BLaER1 (cell line): Measurements from ENCODE around the gene NDOR1.

Experiments used
- H3K27ac ChIP-seq: shearing (Covaris generic); formaldehyde crosslinking; 2 replicates; pipeline ENCODE4 v1.8.1; 2022
- H3K27me3 ChIP-seq: shearing (Covaris generic); formaldehyde crosslinking; 2 replicates; pipeline ENCODE4 v1.8.1; 2022
- H3K36me3 ChIP-seq: shearing (Covaris generic); formaldehyde crosslinking; 2 replicates; pipeline ENCODE4 v1.8.1; 2022
- H3K4me1 ChIP-seq: shearing (Covaris generic); formaldehyde crosslinking; 2 replicates; pipeline ENCODE4 v1.8.1; 2022
- H3K4me2 ChIP-seq: shearing (Covaris generic); formaldehyde crosslinking; 2 replicates; pipeline ENCODE4 v1.8.1; 2022
- H3K4me3 ChIP-seq: shearing (Covaris generic); formaldehyde crosslinking; 2 replicates; pipeline ENCODE4 v1.8.1; 2022
- H3K9ac ChIP-seq: shearing (Covaris generic); formaldehyde crosslinking; 2 replicates; pipeline ENCODE4 v1.8.1; 2022
- H3K9me3 ChIP-seq: shearing (Covaris generic); formaldehyde crosslinking; 2 replicates; pipeline ENCODE4 v1.8.1; 2022
- H4K20me1 ChIP-seq: shearing (Covaris generic); formaldehyde crosslinking; 2 replicates; pipeline ENCODE4 v1.8.1; 2022
- Cebpa-rat ChIP-seq: shearing (Covaris generic); IDR thresholded peaks from 2 replicates; pipeline ENCODE4 v1.8.1; 2022

NDOR1 gene

DNA sequence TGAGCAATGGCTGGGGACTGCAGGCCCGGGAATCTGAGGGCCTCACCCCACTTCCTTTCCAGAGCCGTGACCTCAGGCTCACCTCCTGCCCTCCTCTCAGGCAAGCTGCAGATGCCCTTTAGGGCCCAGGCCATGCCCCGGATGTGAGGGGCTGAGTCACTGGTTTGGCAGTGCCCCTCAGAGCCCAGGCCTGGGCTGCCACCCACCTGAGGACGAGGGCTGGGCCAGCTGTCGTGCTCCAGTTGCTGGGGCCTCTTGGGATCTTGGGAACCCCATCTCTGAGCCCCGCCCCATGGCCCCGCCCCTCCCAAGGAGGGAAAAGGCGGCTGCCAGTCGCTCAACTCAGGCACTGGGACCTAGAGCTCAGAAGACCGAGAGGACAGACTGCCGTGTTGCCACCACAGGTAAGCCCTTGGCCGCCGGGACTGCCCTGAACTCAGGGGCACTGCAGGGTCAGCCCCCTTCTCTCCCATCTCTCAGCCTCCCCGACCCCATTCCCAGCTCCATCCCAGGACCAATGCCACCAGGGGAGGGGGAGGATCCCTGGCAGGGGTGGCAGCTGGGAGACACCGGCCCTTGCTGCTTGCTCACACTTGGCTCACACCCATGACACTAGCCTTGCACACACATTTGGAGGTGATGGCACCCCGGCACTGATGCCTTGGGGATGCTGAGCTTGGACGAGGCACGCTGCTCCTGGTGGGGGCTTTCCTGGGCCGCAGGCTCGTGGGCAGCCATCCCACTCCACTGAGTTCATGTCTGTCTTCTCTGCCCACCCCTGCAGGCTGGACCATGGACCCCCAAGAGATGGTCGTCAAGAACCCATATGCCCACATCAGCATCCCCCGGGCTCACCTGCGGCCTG, 19.6 kb downstream of the NDOR1 start, which contains the start of gene CYSRT1:
CYSRT1 (plus strand) TSS at position 345 of the 865 bp plus-strand sequence; CDS start at position 793, 448 bp downstream.
- Histone ChIP-seq H3K4me2 (peak within 1 kb of the TSS; percentile 98), H3K4me1 (peaks cover 59% of the 10 kb centered on the region), H3K27me3 (no peaks in the 10 kb centered on the region), H3K9me3 (no peaks in the 10 kb centered on the region), H3K9ac (peak within 1 kb of the TSS; percentile 94), H3K4me3 (peak within 1 kb of the TSS; percentile 84), H3K36me3 (peaks cover 7% of the 10 kb centered on the region), H3K27ac (peak within 1 kb of the TSS; percentile 91), H4K20me1 (peaks cover 5% of the 10 kb centered on the region; the same call in 1 of the 2 replicates)
- TF ChIP-seq Cebpa-rat = no peak

GRCh38 chr9:137225699-137226331, 20.3 kb downstream of the NDOR1 start:
- Histone ChIP-seq H3K4me2 (peak overlapping the region; percentile 98), H4K20me1 (no peaks in the 10 kb centered on the region), H3K27me3 (no peaks in the 10 kb centered on the region), H3K4me1 (peaks cover 66% of the 10 kb centered on the region), H3K27ac (peak overlapping the region; percentile 13; the same call in 1 of the 2 replicates), H3K4me3 (no peak overlapping the region), H3K36me3 (no peaks in the 10 kb centered on the region), H3K9me3 (no peaks in the 10 kb centered on the region), H3K9ac (no peak overlapping the region)
- no peak for TF ChIP-seq Cebpa-rat

- Histone ChIP-seq H3K27ac (no peak overlapping the region), H3K4me2 (no peak overlapping the region), H3K9ac (no peak overlapping the region)
These were observed 21.0 kb downstream of the NDOR1 start for GRCh38 chr9:137226338-137227053.

DNA sequence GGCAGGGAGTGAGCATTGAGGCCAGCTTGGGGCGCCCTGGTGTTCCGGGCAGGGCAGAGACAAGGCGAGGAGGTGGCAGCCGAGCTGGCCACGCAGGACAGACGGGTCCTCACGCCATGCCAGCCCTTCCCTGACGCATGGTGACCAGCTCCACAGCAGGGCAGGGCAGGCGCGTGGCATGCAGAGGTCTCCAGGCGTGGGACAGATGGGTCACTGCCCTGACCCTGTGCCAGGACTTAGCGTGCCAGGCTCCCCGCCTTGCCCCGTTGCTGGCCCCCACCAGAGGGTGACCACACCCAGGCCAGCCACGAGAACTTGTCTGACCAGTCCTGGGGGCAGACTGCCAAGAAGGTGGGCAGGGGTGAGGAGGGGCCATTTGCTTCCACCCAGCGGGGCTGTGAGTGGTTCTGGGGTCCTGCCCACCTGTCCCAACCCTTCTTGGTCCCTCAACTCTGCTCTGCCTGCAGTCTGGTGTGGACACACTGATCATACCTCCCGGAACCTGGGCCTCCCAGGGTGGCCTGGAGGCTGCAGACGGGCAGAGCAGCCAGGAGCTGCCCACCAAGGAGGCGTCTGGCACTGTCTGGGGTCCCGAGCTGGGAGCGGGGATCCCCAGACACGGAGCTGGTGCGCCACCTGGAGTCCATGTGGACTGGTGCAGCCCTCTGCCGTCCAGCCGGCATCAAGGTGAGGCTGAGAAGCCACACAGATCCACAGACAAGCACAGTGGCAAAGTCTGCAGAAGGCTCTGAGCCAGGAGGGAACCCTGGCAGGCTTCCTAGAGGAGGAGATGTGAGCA, 21.8 kb downstream of the NDOR1 start, which contains the start of gene RNF224:
RNF224 (plus strand) TSS at position 449 of the 799 bp plus-strand sequence. CDS start 834 bp downstream, outside the sequence.
- Histone ChIP-seq H4K20me1 (no peaks in the 10 kb centered on the region), H3K36me3 (no peaks in the 10 kb centered on the region), H3K9ac (no peak within 1 kb of the TSS), H3K4me1 (peaks cover 78% of the 10 kb centered on the region), H3K4me3 (no peak within 1 kb of the TSS), H3K27me3 (no peaks in the 10 kb centered on the region), H3K27ac (0 out of 2 replicates have a peak within 1 kb of the TSS, but pooled peaks have one; percentile 26), H3K9me3 (no peaks in the 10 kb centered on the region), H3K4me2 (peak within 1 kb of the TSS; percentile 83)
- TF ChIP-seq Cebpa-rat = no peak

More at GRCh38 chr9:137226338-137227053, 21.0 kb downstream of the NDOR1 start:
- no peak for TF ChIP-seq Cebpa-rat
- Histone ChIP-seq H3K36me3 (no peaks in the 10 kb centered on the region), H4K20me1 (no peaks in the 10 kb centered on the region), H3K27me3 (no peaks in the 10 kb centered on the region), H3K4me3 (no peak overlapping the region), H3K9me3 (no peaks in the 10 kb centered on the region), H3K4me1 (peaks cover 71% of the 10 kb centered on the region)

DNA sequence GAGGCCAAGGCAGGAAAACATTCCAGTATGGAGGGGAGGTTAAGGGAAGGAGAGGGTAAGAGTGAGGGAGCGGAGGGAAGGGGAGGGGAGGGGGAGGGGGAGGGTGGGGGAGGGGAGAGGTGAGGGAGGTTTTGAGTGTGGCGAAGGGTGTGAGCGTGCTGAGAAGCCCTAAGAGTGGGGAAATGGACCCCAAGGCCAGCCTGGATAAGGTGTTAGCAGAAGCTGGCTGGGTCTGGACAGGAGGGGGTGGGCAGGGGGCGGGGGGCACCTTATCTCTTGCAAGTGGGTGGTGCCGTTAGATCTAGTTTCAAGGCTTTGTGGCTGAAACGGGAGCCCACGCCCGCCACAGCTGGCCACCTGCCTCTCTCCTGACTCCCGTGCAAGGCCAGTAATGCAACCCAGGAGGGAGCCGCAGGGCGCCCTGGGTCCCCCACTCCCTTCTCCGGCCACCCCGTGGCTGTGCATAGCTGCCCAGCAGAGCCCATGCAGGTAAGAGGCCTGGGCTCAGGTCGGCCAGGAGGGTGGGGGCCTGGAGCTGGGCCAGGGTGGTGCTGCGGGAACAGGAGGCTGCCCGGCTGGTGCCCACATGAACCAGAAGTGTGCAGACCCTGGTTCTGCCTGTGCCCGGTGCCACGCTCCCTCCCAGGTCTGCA, 22.5 kb downstream of the NDOR1 start:
- Histone ChIP-seq H3K4me3 (no peak overlapping the region), H3K4me1 (peaks cover 76% of the 10 kb centered on the region), H3K4me2 (peak overlapping the region; percentile 83), H3K9ac (no peak overlapping the region), H4K20me1 (no peaks in the 10 kb centered on the region), H3K9me3 (no peaks in the 10 kb centered on the region), H3K27me3 (no peaks in the 10 kb centered on the region), H3K27ac (no peak overlapping the region), H3K36me3 (no peaks in the 10 kb centered on the region)
- no peak for TF ChIP-seq Cebpa-rat

DNA sequence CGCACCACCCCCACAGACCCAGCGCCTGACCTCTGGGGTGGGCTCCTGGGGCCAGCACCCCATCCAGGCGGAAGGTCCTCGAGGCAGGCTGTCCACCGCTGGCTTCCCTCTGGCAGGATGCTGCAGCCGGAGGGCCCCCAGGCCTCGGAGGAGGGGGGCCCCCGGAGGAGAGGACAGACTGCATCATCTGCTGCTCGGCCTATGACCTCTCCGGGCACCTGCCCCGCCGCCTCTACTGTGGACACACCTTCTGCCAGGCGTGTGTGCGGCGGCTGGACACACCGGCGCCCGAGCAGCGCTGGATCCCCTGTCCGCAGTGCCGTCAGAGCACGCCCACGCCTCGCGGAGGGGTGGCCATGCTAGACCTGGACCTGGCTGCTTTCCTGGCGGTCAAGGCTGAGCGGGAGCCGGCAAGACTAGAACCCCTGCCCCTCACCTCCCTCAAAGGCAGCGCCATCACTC, 23.0 kb downstream of the NDOR1 start:
- H3K4me3 ChIP-seq = no peak overlapping the region
- no peak overlapping the region for H3K9ac ChIP-seq
- peaks cover 74% of the 10 kb centered on the region for H3K4me1 ChIP-seq
- no peak for TF ChIP-seq Cebpa-rat
- H3K4me2 ChIP-seq = peak overlapping the region; percentile 83
- H4K20me1 ChIP-seq = no peaks in the 10 kb centered on the region
- no peaks in the 10 kb centered on the region for H3K27me3 ChIP-seq
- H3K27ac ChIP-seq = 0 out of 2 replicates have a peak overlapping the region, but pooled peaks have one; percentile 50
- no peaks in the 10 kb centered on the region for H3K9me3 ChIP-seq
- H3K36me3 ChIP-seq = no peaks in the 10 kb centered on the region

DNA sequence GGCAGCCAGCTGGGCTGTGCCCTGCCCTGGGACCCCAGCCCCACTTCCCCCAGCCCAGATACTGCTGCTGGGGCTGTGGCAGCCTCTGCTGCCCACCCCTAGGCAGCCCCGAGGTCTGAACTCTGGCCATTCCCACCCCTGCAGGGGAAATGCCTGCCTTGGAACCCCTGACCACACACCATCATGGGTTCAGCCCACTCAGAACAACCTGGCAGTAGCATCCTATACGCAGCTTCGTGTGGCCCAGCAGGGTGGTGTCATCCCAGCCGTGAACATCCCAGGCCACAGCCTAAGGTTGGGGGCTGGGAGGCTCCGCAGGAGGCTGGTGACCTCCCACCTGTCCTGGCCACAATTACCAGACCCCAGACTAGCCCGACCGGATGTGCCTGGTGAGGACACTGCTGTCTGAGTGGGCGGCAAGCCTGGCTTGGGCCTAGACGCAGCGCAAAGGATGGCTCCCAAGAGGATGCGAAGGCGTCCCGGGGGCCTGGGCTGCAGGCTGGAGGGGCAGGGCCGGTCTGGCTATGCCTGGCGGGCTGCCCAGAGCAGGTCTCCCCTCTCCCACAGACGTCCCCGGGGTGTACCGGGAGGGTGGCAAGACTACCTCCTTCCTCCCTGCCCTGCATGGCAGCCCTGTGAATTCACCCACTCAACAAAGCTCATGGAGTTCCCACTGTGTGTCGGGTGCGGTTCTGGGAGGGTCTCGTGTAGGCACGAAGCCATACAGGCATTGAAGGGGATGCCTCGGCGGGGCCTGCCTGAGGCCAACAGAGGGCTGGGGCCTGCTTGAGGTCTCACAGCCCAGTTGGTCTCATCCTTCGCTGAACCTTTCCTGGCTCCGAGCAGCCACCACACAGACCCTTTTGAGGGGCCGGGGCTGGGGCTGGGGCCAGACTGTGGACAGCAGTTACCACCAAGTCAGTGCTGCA, 23.7 kb downstream of the NDOR1 start:
- Histone ChIP-seq H3K36me3 (no peaks in the 10 kb centered on the region), H3K27ac (peak overlapping the region; percentile 50), H4K20me1 (peaks cover 2% of the 10 kb centered on the region; the same call in 1 of the 2 replicates), H3K4me2 (peak overlapping the region; percentile 83), H3K4me1 (peaks cover 71% of the 10 kb centered on the region), H3K9me3 (no peaks in the 10 kb centered on the region), H3K9ac (peak overlapping the region; percentile 32; the same call in 1 of the 2 replicates), H3K27me3 (no peaks in the 10 kb centered on the region), H3K4me3 (no peak overlapping the region)
- TF ChIP-seq Cebpa-rat = no peak
